Panc1 (cell line): ENCODE measurements around the gene PGRMC2. TPM values are rescaled to one million over a fixed set of nuclear protein-coding genes. Genes with fewer than 3 reads are reported as not detected.

Experiments
- ATAC-seq: fragments of 200-7000 bp; cut with Tn5 transposase; 2 replicates; pipeline ENCODE4 v1.9.1; 2020; ENCODE audit warnings: mild to moderate bottlenecking, moderate library complexity
- BruUV-seq: library from RNA; stranded (reverse); fragments of 400-500 nt; replicated peaks from 2 replicates; lab custom pipeline; 2021; lab: Mats Ljungman, UMichigan
- CTCF ChIA-PET: fragments of 300-600 bp; sonication (Branson Sonifier 250); formaldehyde crosslinking; loops from one replicate; lab custom pipeline; 2022; ENCODE audit warnings: antibody characterized with exemption; lab: Charles Lee
- POLR2A ChIA-PET: fragments of 300-600 bp; sonication (Branson Sonifier 250); formaldehyde crosslinking; loops from one replicate; lab custom pipeline; 2022; ENCODE audit warnings: antibody characterized with exemption; lab: Charles Lee
- DNase-seq: peaks from one replicate; pipeline ENCODE4 v3.0.0-alpha.2; 2010; ENCODE audit warnings: low read depth, low spot score
- H3K27ac ChIP-seq: 2 replicates; pipeline ENCODE4 v1.5.1; 2011; ENCODE audit warnings: mild to moderate bottlenecking, low read length, inconsistent platforms
- H3K27me3 ChIP-seq: fragments of 200-500 bp; sonication (Bioruptor generic); 2 replicates; pipeline ENCODE4 v1.6.0; 2014; ENCODE audit warnings: low read length, inconsistent platforms; ENCODE audit not compliant: control insufficient read depth, insufficient read depth
- H3K36me3 ChIP-seq: fragments of 200-500 bp; sonication (Bioruptor generic); 2 replicates; pipeline ENCODE4 v1.5.1; 2014; ENCODE audit warnings: inconsistent platforms, mild to moderate bottlenecking, low read length, moderate library complexity; ENCODE audit not compliant: control insufficient read depth, insufficient read depth
- H3K4me1 ChIP-seq: 2 replicates; pipeline ENCODE4 v1.5.1; 2011; ENCODE audit warnings: inconsistent platforms, mild to moderate bottlenecking, low read length, moderate library complexity; ENCODE audit not compliant: control insufficient read depth, insufficient read depth
- H3K4me3 ChIP-seq, 2 experiments: 2 replicates each; pipeline ENCODE4 v1.5.1; 2011 to 2012; ENCODE audit warnings: low read depth in 2 of 2, low read length in 2 of 2, mild to moderate bottlenecking in 2 of 2, inconsistent platforms in 1 of 2, moderate library complexity in 1 of 2
- H3K9me3 ChIP-seq: fragments of 200-500 bp; sonication (Bioruptor generic); 2 replicates; pipeline ENCODE4 v1.5.1; 2014; ENCODE audit warnings: low read depth, mild to moderate bottlenecking, inconsistent platforms, low read length, moderate library complexity; ENCODE audit not compliant: control insufficient read depth, insufficient read depth
- POLR2AphosphoS5 ChIP-seq: IDR thresholded peaks from 2 replicates; pipeline ENCODE4 v1.6.1; 2012; ENCODE audit warnings: mild to moderate bottlenecking, low read depth, low read length, moderate library complexity
- REST ChIP-seq, 2 experiments: IDR thresholded peaks; 2 replicates each; pipeline ENCODE4 v1.6.1; 2011 to 2012; ENCODE audit warnings: low read depth in 2 of 2, control low read depth in 1 of 2, low read length in 1 of 2, mild to moderate bottlenecking in 1 of 2, moderate library complexity in 1 of 2; ENCODE audit not compliant: insufficient read depth in 1 of 2
- SIN3A ChIP-seq: IDR thresholded peaks from 2 replicates; pipeline ENCODE4 v1.6.1; 2012; ENCODE audit warnings: low read depth, mild to moderate bottlenecking, low read length, moderate library complexity, borderline replicate concordance; ENCODE audit not compliant: insufficient read depth
- TCF7L2 ChIP-seq: IDR thresholded peaks from 2 replicates; pipeline ENCODE4 v1.6.1; 2011; ENCODE audit warnings: mild to moderate bottlenecking, low read depth, low read length, inconsistent platforms
- in situ Hi-C: cut with HindIII; loops from 2 replicates; pipeline ENCODE4 v1.10.0; 2016; ENCODE audit warnings: low sequenced_read_pairs, low pct_unique_long_range_greater_than_20kb
- intact Hi-C: fragments of 100-400 bp; cut with micrococcal nuclease; formaldehyde crosslinking; loops from one replicate; pipeline ENCODE4 v1.10.0; 2022; ENCODE audit not compliant: unreplicated experiment
- total RNA-seq: library from RNA; stranded (reverse); gene quantifications from one replicate; pipeline ENCODE4 v1.2.1, GENCODE V29; 2021; ENCODE audit not compliant: unreplicated experiment
- TF ChIP-seq, protein P1 (sequence below): fragments of 450-650 bp; IDR thresholded peaks from 2 replicates; pipeline ENCODE4 v1.5.1; 2017; ENCODE audit warnings: mild to moderate bottlenecking

PGRMC2 gene
- total RNA-seq, 1 experiment from 2014 or later = 47.6 TPM

DNA sequence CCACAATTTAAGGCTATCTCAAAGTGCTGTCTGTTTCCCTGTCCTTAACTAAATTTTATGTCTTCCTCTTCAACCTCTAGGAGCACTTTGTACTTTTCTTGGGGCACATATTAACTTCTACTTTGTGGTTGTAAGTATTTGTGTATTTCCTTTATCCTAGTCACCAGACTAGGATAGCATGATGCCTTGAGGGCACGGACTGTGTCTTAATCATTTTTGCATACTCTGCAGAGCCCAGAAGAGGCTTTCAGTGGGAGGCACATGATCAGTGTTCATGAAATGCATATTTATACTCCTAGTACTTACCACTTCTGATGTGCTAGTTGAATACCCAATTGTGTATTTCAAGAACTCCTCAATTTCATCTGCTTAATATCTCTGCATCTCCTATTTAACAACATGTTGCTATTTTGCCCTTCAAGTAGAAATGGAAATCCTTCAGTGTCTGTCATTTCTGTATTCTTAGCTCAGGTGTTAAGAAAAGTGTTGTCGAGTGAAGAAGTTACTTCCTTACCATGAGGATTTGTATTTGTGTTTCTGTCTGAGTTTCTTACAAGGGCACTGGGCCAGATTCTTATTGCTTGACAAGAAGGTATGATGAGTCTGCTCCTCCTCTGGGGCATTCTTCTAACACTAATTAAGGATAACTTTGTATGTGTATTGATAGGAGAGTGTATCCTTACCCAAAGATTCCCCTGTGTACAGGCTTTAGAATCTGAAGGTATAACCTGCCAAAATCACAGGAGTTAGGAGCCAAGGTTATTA, 28.3 kb upstream of the PGRMC2 start:
- Histone ChIP-seq H3K4me3 (no peak overlapping the region), H3K36me3 (no peaks in the 10 kb centered on the region), H3K27me3 (no peaks in the 10 kb centered on the region), H3K27ac (no peak overlapping the region), H3K9me3 (no peaks in the 10 kb centered on the region), H3K4me1 (no peaks in the 10 kb centered on the region)
- intact Hi-C loops (no loop called here), in situ Hi-C loops (no loop called here)
- no TSS peak for BruUV-seq
- ChIA-PET POLR2A (no interaction called here), CTCF (no interaction called here)
- DNase-seq (no peak), ATAC-seq (no peak)
- TF ChIP-seq, protein P1, sequence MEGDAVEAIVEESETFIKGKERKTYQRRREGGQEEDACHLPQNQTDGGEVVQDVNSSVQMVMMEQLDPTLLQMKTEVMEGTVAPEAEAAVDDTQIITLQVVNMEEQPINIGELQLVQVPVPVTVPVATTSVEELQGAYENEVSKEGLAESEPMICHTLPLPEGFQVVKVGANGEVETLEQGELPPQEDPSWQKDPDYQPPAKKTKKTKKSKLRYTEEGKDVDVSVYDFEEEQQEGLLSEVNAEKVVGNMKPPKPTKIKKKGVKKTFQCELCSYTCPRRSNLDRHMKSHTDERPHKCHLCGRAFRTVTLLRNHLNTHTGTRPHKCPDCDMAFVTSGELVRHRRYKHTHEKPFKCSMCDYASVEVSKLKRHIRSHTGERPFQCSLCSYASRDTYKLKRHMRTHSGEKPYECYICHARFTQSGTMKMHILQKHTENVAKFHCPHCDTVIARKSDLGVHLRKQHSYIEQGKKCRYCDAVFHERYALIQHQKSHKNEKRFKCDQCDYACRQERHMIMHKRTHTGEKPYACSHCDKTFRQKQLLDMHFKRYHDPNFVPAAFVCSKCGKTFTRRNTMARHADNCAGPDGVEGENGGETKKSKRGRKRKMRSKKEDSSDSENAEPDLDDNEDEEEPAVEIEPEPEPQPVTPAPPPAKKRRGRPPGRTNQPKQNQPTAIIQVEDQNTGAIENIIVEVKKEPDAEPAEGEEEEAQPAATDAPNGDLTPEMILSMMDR = no peak
- TF ChIP-seq SIN3A = no peak
- no peak for TF ChIP-seq REST (IDR thresholded peaks at IDR 0.05; ENCODE audit: insufficient read depth in 1 of 2, low read depth in 2 of 2, low read length in 1 of 2)
- no peak for TF ChIP-seq POLR2AphosphoS5

- CTCF ChIA-PET = no interaction called here
- H3K27ac ChIP-seq = no peak overlapping the region
- H3K4me1 ChIP-seq = no peaks in the 10 kb centered on the region
- H3K4me3 ChIP-seq = no peak overlapping the region
- in situ Hi-C loops (no loop called here), intact Hi-C loops (no loop called here)
- POLR2A ChIA-PET = no interaction called here
- DNase-seq (no peak), ATAC-seq (no peak)
- no TSS peak for BruUV-seq
- no peak for TF ChIP-seq SIN3A
- TF ChIP-seq, protein P1 = no peak
- no peak for TF ChIP-seq REST (IDR thresholded peaks at IDR 0.05; ENCODE audit: insufficient read depth in 1 of 2, low read depth in 2 of 2, low read length in 1 of 2)
- no peak for TF ChIP-seq POLR2AphosphoS5
- TF ChIP-seq TCF7L2 = no peak
- H3K27me3 ChIP-seq = no peaks in the 10 kb centered on the region
- no peaks in the 10 kb centered on the region for H3K9me3 ChIP-seq
- no peaks in the 10 kb centered on the region for H3K36me3 ChIP-seq
Observed at GRCh38 chr4:128311659-128312403, 24.2 kb upstream of the PGRMC2 start.
